CD4-positive, alpha-beta T cell treated with Interferon alpha-2 for 1 hour (primary cell): ENCODE results near the gene WNT2.

Experiments
- DNase-seq, 2 donors: peaks; one replicate each; pipeline ENCODE4 v3.0.0-alpha.2; 2020 to 2022

WNT2 gene

DNA sequence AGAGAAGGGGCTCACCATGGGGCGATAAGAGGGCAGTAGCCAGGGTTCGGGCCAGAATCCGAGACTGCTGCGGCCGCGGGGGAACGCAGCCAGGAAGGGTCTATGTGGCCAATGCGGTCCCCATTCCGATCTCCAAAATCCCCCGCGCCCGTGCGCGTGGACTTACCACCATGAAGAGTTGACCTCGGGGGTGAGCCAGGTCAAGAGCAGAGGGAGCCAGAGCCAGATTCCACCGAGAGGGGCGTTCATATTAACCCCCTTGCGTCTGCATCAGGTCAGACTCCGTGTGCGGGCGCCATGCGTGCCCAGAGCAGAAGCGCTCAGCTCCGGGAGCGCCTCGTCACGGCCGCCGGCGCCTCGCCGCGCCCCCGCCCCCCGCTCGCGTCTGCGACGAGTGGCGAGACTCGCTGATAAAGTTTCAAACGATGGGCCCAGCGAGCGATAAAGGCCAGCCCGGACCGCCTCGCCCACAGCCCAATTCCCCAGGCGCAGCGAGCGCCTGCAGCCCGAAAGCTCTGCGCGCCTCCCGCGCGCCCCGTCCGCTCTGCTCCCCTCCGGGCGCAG is at the start of gene WNT2:
TSS of gene WNT2 (minus strand) at position 318 of the 564 bp plus-strand sequence. CDS start at position 249, 69 bp downstream.
- no peak for DNase-seq

DNA sequence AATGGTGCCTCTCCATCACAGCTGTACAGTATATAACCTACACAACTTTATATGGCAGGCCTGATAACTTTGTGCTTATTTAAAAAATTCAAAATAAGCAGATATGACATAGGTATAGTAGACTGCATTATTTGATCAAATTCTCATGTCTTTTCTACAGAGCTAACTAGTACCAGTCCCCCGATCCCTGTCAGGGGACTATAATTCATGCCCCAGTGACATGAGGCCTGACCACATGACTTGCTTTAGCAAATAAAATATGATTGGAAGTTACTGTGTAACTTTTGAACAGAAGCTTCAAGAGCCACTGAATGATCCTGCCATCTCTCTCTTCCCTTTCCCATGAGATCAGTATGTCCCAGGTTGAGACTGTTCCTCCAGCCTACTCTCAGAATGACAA is 49.2 kb upstream of the WNT2 start:
- no peak for DNase-seq

DNA sequence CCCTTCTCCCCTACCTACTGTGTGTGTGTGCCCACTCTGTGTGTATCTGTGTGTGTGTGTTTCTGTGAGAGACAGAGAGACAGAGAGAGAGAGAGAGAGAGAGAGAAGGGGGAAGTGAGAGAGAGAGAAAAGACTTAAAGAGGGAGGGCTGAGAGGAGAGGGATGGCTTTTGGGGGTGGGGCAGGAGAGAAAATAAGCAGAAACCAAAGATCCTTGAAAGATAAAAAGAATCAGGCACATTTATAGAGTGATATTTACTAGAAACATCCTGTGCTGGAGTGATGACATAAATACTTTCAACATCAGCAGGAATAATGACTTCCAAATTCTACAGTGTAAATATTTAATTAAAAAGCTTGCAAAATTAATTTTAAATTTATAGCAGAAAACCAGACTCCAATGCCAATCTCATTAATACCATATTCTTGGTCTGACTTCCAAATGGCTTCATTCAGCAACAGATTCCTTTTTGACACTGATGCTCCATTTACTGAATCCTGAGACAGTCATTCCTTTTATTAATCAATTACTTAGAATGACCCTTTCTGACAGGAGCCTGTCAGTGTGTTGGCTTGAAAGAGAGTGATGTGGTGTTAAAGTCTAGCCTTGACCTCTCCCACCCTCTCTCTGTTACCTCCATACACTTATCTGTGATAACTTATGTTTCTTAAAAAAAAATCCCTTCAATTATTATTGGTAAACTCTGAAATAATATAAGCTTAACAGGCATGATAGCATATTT is 41.7 kb upstream of the WNT2 start:
- DNase-seq: no peak

DNA sequence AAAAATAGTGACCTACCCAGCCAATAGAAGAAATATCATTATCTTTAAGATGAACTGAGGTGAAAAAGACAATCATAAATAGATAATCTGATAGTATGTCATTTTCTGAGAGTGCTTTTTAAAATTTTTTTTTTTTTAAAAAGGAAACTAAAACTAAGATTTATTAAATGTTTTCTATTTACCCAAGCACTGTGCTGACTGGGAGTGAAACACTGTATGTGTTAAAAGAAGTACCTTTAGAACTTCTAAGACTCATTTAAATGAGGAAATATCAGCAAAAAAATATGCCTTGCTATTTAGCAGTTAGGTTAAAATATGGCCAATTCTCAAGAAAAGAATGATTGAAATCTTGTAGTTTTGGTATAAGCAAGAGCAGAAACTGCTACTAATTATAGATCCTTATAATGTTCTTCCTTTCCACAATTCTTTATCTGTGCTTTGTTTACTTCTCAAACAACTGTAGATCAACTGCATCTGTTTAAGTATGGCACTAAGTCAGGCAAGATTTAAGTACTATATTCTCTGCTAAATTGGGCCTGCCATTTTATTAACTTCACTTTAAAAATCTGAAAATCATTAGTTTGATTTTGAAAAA is 39.5 kb upstream of the WNT2 start:
- DNase-seq: no peak

DNA sequence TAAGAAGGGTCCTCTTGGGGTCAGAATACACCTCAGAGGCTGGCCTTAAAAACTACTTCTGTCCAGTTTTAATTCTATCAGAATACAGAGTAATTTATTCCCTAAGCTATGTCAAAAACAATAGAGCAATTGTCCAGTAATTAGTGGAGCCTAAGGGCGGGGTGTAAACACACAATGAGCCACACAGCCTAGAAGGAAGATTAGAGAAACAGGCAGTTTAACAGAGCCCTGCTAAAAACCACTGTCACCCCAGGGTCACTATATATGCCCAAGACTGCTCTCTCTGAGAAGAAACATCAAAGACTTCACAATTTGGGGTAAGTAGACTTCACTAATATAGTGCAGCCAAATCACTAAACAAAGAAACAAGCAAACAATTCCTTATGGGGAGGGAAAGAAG is 27.2 kb upstream of the WNT2 start:
- no peak for DNase-seq

DNA sequence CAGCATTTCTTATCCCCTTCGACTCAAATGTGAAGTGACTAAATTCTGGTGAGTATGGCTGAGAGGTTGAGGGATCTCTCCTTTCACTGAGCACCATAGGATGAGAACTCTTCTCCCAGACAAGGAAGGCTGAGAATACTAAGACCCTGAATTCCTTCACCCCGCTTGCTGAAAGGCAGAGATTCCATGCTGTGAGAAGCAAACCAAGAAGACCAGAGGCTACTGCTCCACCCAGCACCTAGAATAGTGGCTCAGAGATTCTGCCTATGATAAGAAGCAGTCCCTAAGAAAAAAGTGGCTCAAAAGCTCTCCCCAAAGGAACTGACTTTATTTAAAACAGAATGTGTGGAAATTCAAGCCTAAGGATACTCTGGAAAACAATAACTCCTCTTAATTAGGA is 26.7 kb upstream of the WNT2 start:
- no peak for DNase-seq

DNA sequence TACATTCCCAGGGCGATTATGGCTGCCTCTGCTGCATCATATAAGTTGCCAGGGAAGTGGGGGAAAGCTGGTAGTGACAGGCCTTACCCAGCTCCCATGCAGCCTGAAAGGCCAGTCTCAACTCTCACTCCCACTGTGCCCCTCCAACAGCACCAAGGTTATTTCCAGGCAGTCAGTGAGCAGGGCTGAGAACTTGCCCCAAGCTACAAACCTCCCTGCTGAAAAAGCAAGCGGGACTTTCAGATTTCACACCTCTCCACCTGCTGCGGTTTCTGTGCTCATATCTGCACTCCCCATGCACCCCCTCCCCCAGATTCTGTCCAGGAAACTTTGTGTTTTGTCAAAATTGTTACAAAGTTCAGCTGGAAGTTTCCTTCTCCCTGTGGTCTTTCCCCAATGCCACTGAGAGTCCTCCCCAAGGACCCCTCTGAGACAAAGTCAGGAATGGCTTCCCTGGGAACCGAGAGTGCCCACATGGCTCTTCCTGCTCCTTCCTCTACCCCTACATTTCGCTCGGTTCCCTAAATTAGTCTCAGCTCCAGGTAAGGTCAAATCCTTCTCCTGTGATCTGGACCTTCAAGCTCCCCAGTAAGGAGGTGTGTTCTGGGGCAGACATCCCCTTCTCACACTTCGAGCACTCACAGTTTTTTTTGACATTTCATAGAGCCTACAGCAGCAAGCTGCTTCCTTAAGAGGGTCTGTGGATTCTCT is 25.3 kb upstream of the WNT2 start:
- DNase-seq: no peak

DNA sequence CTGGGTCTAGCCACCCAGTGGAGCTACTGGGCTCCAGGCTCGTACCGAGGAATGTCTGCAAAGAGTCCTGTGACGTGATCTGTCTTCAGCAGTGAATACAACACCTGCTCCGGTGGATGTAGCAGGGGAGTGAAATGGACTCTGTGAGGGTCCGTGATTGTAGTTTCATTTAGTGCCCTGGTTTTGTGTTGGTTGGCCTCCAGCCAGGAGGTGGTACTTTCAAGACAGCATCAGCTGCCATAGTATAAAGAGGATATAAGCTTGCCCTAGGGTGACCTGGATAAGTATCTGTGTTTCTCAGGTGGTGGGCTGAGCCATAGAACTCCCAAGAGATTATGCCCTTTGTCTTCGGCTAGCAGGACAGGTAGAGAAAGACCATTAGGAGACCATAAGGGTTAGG is 24.6 kb upstream of the WNT2 start:
- no peak for DNase-seq

DNA sequence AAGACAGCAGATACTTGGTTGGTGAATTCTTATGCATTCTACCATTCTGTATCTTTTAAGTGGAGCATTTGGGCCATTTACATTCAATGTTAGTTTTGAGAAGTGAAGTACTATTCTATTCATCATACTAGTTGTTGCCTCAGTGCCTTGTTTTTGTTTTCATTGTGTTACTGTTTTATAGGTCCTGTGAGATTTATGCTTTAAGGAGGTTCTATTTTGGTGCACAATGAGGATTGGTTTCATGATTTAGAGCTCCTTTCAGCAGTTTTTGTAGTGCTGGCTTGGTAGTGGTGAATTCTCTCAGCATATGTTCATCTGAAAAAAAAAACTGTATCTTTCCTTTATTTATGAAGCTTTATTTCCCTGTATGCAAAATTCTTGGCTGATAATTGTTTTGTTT is 23.3 kb upstream of the WNT2 start:
- no peak for DNase-seq

DNA sequence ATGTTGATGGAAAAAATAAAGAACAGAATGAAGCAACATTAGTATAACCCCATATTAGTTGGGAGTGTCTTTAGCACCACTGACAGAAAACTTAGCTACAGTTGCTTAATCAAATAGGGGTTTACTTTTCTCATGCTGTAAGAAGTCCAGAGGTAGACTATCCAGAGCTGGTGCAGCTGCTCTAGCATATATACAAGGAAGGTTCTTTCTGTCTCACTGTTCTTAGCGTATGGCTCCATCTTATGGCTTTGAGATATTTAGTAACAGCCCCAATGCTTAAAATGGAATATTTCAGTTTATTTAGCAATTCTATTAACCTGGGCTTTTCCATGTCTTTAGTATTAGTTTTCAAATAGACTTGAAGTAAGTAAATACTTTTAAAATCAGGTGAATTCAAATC is 15.2 kb upstream of the WNT2 start:
- DNase-seq: no peak

DNA sequence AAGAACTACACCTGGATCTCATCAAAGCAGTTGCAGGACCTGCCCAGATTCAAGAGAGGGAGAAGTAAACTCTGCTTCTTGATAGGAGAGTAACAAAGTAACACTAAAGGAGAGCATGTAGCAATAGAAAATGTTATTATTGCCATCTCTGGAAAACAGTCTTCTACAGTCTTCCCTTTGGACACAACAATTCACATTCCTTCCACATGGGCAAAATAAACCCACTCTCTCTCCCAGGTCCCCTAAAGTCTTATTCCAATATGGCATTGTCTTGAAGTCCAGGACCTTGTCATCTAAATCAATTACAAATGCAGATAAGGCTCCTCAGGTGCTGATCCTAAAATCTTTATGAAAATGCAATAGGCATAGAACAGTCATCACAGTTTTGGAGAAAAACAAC is 10.3 kb upstream of the WNT2 start:
- no peak for DNase-seq

DNA sequence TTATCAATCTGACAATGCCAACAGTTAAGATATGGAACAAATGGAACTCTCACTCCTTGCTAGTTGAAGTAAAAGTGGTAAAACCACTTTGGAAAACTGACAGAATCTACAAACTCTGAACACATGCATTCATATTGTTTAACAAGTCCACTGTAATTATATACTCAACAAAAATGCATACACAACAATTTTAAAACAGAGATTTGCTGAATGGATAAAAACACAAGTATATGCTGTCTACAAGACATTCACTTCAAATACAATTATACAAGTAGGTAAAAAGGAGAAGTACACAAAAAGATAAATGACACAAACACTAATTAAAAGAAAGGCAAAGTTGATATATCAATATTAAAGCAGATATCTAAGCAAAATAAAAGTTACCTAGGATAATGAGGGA is 9.2 kb upstream of the WNT2 start:
- no peak for DNase-seq

DNA sequence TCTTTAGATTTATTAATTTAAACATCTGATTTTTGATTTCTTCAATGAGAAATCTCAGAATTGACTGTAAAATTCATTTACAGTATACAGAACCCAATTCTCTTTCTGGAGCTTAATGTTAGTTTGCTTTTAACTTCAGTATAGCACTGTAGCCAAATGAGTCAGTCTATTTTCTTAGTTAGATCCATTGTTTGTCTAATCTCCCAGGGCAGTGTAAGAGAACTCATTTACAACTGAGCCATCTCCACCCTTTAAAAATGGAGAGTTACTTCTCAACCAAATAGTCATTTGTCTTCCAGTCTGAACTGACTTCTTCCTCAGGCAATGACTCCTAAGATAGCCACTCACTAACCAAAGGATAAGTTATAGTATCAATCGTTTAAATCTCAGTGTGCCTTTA is 3.0 kb upstream of the WNT2 start:
- no peak for DNase-seq

DNA sequence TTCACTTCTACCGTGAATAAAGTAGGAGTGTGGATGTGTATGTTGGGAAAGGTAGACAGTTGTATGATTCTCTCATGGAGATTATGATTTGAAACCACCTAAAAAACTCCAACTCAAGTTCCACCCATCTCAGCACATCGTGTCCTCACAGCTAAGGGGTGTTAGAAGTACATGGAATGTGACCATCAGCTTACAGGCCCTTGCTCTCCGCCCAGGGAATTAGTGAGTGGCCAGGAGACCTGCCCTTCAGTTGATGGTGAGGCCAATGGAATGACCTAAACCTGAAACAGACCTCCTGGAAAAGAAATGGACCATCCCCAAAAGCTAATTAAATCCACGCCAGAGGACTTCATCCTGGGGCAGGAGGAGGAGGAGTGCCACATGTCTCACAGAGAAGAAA is 2.1 kb upstream of the WNT2 start:
- DNase-seq: no peak

DNA sequence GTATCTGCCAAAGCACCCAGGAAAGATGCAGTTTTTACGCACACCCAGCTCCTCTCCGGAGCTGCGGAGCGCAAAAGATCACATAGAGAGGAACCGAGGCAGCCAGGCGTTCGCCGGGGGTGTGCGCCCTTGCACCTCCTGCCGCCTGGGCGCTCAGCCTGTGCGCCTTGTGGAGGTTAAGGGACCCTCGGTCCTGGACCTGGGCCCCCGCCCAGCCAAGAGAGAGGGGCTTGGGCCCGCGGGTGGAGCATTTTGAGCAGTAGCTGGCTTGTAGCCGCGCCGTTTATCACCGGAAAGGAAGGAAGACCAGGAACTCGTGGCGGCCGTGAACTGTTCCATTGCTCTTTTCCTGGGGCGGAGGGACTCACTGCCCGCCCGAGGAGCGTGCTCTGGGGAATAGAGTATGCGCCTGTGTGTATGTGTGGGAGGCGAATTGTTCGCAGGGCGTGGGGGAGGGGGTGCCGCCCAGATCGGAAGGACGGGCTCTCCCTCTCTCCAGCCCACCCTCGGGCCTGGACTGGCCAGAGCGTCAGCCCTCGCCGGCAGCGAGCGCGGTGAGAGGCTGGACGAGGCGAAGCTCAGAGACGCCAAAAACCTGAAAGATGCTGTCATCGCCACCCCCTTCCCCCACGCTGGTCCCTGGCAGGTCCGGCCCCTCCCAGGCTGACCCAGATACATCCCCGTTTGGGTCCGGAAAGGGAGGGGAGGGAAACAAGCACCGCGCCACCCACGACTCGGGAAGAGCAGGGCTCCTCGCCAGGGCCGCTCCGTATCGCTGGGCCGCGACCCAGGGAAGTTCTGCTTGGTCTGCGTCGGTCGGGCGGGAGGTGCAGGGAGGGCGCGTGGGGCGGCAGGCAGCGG is 1.2 kb upstream of the WNT2 start:
- no peak for DNase-seq

DNA sequence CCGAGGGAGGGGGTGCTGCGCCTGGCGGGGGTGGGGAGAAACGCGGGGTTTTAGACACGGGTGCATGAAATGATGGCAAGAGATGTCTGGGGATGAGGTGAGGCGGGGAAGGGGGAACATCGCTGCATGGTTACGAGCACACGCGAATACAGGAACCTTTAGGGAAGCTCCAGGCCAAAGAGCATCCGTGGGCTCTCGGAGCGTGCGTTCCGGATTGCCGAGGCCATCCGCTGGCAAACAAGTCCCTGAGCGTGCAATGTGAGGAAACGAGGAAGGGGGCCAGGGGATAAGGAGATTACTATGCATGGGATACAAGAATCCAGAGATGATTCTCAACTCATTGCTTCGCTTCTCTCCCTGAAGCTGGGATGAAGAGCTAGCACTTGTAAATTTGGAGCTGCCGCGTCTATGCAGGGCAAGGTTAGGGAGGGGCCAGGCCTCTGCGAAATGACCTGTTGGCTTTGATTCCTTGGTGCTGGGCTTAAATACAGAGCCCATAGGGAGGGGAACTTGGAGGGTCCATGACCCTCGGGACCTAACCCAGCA is 520 bp upstream of the WNT2 start:
- DNase-seq: no peak

DNA sequence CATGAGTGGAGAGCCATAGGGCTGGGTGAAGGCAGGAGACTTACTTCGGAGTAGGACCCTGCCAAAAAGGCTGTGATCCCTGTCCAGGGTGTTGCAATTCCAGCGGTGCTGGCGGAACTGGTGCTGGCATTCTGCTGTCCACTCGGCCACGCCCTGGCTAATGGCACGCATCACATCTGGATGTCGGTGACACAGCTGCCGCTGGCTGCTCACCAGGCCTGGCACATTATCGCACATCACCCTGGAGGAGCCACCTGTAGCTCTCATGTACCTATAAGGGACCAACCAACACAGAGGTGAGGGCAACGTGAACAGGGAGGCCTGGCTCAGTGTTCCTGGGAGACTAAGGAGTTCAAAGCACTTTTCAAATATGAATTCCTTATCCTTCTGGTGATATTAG is 2.3 kb downstream of the WNT2 start:
- no peak for DNase-seq

DNA sequence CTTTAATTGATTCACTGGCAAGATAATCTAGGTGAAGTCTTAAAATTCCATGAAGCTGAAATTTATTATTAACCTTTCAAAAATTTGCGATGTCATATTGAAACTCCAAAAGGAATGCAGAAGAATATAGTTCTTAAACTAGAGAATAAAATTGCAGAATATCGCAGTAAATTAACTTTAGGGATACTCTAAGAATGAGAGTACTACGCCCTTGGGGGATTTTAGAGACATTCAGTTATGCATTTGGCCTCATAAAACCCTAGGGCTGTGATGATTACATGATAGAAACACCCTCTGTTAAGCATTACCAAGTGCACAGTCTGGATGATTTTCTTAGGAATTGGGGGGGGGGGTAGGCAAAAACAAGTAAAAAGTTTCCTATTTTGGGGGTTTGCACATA is 3.7 kb downstream of the WNT2 start:
- DNase-seq: no peak

DNA sequence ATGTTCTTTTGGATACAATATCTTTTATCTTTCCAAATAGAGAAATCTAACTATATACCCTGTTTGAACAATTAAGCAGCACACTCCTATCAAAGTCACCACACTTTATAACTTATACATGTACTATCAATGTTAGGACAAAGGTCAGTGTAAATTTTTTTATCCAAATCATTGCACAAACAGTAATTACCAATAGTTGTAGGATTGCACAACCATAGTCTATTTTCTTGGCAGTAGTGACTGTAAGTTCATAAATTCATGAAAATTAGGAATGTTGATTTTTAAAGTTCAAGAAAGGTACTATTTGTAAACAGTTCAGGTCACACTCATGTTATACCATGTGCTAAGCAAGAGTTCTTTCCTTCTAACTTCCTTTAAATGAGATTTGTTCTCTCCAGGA is 9.3 kb downstream of the WNT2 start:
- no peak for DNase-seq

DNA sequence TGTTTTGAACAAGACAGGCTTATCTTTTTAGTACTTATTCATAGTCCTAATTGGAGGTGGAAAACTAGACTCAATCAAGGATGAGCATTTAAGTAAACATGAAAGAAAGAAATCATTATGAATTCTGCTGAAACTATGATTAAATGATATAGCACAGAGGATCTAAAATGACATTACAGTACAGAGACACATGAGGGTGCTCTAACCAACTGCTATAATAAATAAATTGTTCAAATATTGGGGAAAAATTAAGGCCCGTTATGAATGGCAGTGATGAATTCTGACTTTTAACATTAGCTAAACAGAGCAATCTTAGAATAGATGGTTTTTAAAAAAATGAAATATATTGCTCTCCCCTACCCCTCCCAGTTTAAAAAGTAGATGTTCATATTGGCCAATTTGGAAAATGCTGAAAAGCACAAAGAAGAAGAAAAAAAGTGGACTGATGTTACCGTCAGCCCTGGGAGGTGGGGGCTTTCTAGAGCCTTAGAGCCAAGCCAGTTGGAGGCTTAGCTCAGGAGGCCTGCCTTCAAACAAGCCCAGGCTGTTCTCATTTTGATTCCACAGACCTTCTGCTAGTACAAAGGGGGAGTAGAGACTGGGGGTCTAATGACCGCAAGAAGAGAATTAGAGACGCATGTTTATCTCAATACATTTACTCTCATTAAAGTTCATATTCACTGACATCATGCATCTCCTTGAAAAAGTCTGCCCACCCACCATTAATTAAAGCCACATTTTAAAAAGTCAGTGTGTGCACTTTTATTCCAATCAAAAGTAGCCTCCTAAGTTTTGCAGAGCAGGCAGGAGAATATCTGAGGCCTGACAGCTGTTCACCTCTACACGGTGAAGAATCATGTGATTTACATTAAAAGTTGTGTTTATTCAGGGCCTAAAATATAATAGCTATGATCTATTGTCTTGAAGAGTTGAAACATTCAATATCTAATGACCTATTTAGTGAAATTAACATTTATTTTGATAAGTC is 10.0 kb downstream of the WNT2 start:
- DNase-seq: no peak

DNA sequence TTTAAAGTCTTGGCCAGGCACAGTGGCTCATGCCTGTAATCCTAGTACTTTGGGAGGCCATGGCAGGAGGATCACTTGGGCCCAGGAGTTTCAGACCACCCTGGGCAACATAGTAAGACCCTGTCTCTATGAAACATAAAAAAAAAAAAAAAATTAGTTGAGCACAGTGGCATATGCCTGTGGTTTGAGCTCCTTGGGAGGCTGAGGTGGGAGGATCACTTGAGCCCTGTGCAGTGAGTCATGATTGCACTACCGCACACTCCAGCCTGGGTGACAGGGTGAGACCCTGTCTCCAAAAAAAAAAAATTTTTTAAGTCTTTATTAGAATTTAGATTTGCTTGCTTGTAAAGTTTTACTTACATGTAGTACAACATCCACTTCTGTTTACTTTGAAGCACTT is 14.0 kb downstream of the WNT2 start:
- DNase-seq: no peak

DNA sequence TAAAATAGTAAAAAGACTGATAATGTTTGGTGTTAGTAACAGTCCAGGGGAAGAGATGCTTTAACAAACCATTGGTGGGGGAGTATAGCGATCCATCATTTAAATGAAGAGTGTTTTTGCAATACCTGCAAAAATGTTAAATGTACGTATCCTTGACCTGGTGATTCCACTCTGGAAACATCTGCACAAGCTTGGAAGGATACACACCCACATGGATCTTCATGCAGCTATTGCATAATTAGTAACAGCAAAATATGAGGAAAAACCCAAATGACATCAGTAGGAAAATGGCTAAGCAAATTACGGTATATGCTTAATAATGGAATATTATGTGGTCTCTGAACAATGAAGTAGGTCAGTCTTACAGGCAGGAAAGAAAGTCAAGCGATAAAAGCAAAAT is 20.5 kb downstream of the WNT2 start:
- no peak for DNase-seq
